Heart right ventricle (tissue), 16 donors: ENCODE results near the gene KRTAP10-12. TPM values are rescaled to one million over a fixed set of nuclear protein-coding genes. Genes with fewer than 3 reads are reported as not detected.
A peak's percentile ranks its signal among the peaks of the same experiment; 100 is the strongest.

Source experiments
- ATAC-seq, 8 donors: fragments of 200-7000 bp; cut with Tn5 transposase; one replicate each; pipeline ENCODE4 v1.9.1; 2020; ENCODE audit warnings: mild to moderate bottlenecking in 8 of 8, moderate library complexity in 8 of 8, moderate number of reproducible peaks in 1 of 8
- DNase-seq, 2 donors: peaks; one replicate each; pipeline ENCODE4 v3.0.0-alpha.2; 2020
- H3K27ac ChIP-seq, 10 donors: fragments of 200-600 bp; sonication (generic) in 2 of 10; one replicate each; pipeline versions ENCODE4 v1.5.0 to v1.8.0; 2020 to 2022; ENCODE audit warnings: mild to moderate bottlenecking in 3 of 10
- H3K27me3 ChIP-seq, 7 donors: fragments of 200-600 bp; one replicate each; pipeline ENCODE4 v1.8.0; 2021 to 2022; ENCODE audit warnings: mild to moderate bottlenecking in 2 of 7
- H3K36me3 ChIP-seq, 9 donors: fragments of 200-600 bp; sonication (generic) in 1 of 9; one replicate each; pipeline versions ENCODE4 v1.5.0 to v1.8.0; 2020 to 2022; ENCODE audit warnings: mild to moderate bottlenecking in 2 of 9
- H3K4me1 ChIP-seq, 9 donors: fragments of 200-600 bp; sonication (generic) in 1 of 9; one replicate each; pipeline versions ENCODE4 v1.5.0 to v1.8.0; 2020 to 2022; ENCODE audit warnings: mild to moderate bottlenecking in 4 of 9
- H3K4me3 ChIP-seq, 10 donors: fragments of 200-600 bp; sonication (generic) in 2 of 10; one replicate each; pipeline versions ENCODE4 v1.5.0 to v1.8.0; 2020 to 2022; ENCODE audit warnings: mild to moderate bottlenecking in 7 of 10, moderate library complexity in 2 of 10
- H3K9me3 ChIP-seq, 11 donors: fragments of 200-600 bp in 10 of 11; sonication (generic) in 2 of 11; one replicate each; pipeline versions ENCODE4 v1.5.0 to v1.8.0; 2013 to 2022; ENCODE audit warnings: mild to moderate bottlenecking in 2 of 11, control low read depth in 1 of 11, moderate library complexity in 1 of 11
- CTCF ChIP-seq, 9 donors: fragments of 200-600 bp; sonication (generic) in 2 of 9; IDR thresholded peaks; one replicate each; pipeline versions ENCODE4 v1.5.0 to v1.8.0; 2021 to 2022; ENCODE audit warnings: antibody characterized with exemption in 9 of 9, mild to moderate bottlenecking in 5 of 9, moderate library complexity in 1 of 9
- WGBS, 2 donors: extraction: QIAGEN DNeasy Blood & Tissue Kit; methylation state at CpG; one replicate each; pipeline ENCODE4 v1.1.7; 2013; ENCODE audit warnings: inconsistent platforms in 1 of 2; 5-methylcytosine and 5-hydroxymethylcytosine counted together
- intact Hi-C, 10 donors: fragments of 100-400 bp; cut with DNase I; formaldehyde crosslinking; loops; one replicate each; pipeline versions ENCODE4 v1.11.1 to v1.14.2; 2022
- polyA plus RNA-seq, 2 donors: library from polyadenylated mRNA; stranded (reverse); fragments of 200-250 nt; gene quantifications; one replicate each; pipeline ENCODE4 v1.2.3, GENCODE V29; 2013
- total RNA-seq, 10 donors: library from RNA; stranded (reverse); fragmentation: NEBNext Ultra II Directional in 3 of 10; extraction: Animal tissue kit (Norgen Biotek cat#: 25700) in 3 of 10; gene quantifications; one replicate each; pipeline versions ENCODE4 v1.2.1 to v1.2.4, GENCODE V29; 2021 to 2023
- donor health status: Arrhythmogenic right ventricular cardiomyopathy.
- donor health status: ischemic (EF 13 %, LVEDD 7.1; RV severe dilation, severe dysfunction).
- donor health status: healthy with polysubstance abuse.
- donor health status: DM: no; HTN: yes; CAD: no.
- donor health status: DM: no; HTN: no; CAD: no.
- donor health status: ischemic (EF 25% LVEDD 6.9; RV normal size, moderate dysfunction).
- donor health status: ischemic (EF 25% LVEDD 5.7; RV mildly dilated, moderate dysfunction).
- donor health status: healthy.
- donor health status: DM: yes; HTN: yes; CAD: no.
- donor health status: Ischemic cardiomyopathy.
- donor health status: ischemic (EF 35%, LVEDD 5.7; RV mildly dilated, moderate dysfunction).
- donor health status: nonischemic (EF 11% LVEDD 7.7; RV severe dilation, severe dysfunction).
- donor health status: DM: yes; HTN: yes; CAD: no.
- donor health status: PGD.
- donor health status: ischemic (EF 29% LVEDD 5.4; RV normal size, mild dysfunction).
- donor health status: nonischemic (EF 23%, LVEDD 6.1; RV moderate dilation, normal function).

KRTAP10-12 gene
- total and polyA plus RNA-seq, 12 donors, result not detected

GRCh38 chr21:44716984-44717383 lies 20.0 kb downstream of the KRTAP10-12 start:
- no peak for DNase-seq
- ATAC-seq, result no peak
- Histone ChIP-seq H3K9me3 (no peaks in the 10 kb centered on the region), H3K4me1 (no peaks in the 10 kb centered on the region), H3K4me3 (no peak overlapping the region), H3K27ac (no peak overlapping the region), H3K36me3 (no peaks in the 10 kb centered on the region), H3K27me3 (peaks cover 0 to 86% (median 44%) of the 10 kb centered on the region in 7 donors)
- intact Hi-C loops, result no loop called here
- no peak for TF ChIP-seq CTCF (IDR thresholded peaks at IDR 0.05)

DNA sequence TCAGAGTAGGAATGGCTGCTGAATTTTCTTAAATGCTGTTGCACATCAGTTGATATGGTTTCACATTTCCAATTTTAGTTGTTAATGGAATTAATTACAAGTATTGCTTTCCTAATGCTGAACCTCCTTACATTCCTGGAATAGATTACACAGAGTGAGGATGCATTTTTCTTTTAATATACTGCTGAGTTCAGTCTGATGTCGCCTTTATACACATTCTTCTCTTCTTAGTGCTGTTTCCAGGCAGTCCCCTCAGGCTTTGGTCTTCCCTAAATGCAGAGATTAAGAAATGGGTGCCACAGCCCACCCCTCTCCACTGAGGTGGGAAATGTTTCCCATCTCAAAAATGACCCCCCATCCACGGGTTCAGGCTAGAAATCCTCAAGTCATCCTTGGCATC lies 21.1 kb downstream of the KRTAP10-12 start:
- H3K36me3 ChIP-seq, result no peaks in the 10 kb centered on the region
- 40 to 54% methylated on average over 2 of the region's 2 CpGs for WGBS, 2 donors
- ATAC-seq, result no peak
- TF ChIP-seq CTCF (IDR thresholded peaks at IDR 0.05), result no peak
- H3K4me1 ChIP-seq, result peaks cover 0 to under 1% (median 0%) of the 10 kb centered on the region in 9 donors
- no peak overlapping the region for H3K4me3 ChIP-seq
- H3K27ac ChIP-seq, result no peak overlapping the region
- intact Hi-C loops, result no loop called here
- no peaks in the 10 kb centered on the region for H3K9me3 ChIP-seq
- no peak for DNase-seq
- H3K27me3 ChIP-seq, result peaks cover 0 to 86% (median 44%) of the 10 kb centered on the region in 7 donors

DNA sequence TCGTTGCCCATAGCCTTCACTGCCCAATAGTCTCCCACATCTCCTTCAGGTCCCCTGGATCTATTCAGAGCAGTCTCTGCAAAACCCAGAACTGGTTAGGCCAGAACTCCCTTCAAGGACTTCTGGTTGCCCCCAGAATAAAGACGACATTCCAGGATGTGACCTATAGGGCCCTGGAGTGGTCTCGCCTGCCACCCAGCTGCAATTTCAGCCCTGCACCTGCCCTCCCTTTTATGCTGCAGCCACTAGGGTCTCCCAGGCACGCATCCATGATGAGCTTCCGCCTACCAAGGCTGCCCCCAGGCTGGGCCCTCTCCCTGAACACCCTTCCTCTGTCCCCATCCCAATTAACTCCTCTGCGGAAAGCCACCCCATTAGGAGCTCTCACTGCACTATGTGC lies 21.6 kb downstream of the KRTAP10-12 start:
- intact Hi-C loops, result no loop called here
- Histone ChIP-seq H3K4me3 (no peak overlapping the region), H3K27me3 (peaks cover 0 to 86% (median 44%) of the 10 kb centered on the region in 7 donors), H3K9me3 (no peaks in the 10 kb centered on the region), H3K36me3 (no peaks in the 10 kb centered on the region), H3K27ac (no peak overlapping the region), H3K4me1 (peaks cover 0 to 6% (median 0%) of the 10 kb centered on the region in 9 donors)
- TF ChIP-seq CTCF (IDR thresholded peaks at IDR 0.05), result no peak
- DNase-seq, result no peak
- ATAC-seq, result no peak
- WGBS, 2 donors, result 58 to 71% methylated on average over 6 of the region's 6 CpGs

DNA sequence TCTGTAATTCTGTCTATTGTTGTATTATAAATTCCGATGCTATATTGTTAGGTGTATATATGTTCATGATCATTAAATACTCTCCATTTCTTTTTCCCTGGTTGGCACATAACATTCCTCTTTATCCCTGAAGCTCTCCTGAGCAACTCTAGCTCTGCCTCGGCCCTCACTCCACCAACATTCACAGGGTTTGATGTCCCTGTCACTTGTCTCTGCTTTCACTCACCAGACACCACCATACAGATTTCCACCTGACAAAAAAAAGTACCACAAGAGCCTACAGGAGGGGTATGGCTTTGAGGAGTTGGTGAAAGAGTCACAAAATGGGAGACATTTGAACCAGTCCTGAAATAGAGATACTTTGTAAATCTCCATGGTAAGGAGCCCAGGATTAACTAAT lies 23.2 kb downstream of the KRTAP10-12 start:
- no peak overlapping the region for H3K4me3 ChIP-seq
- H3K27me3 ChIP-seq, result peaks cover 0 to 86% (median 42%) of the 10 kb centered on the region in 7 donors
- no peak overlapping the region for H3K27ac ChIP-seq
- WGBS, 2 donors, result 54 to 60% methylated on average over 2 of the region's 2 CpGs
- DNase-seq (no peak), ATAC-seq (peak in 3 of 8 donors; percentile 64 to 82 (median 75))
- TF ChIP-seq CTCF (IDR thresholded peaks at IDR 0.05), result no peak
- H3K9me3 ChIP-seq, result no peaks in the 10 kb centered on the region
- H3K4me1 ChIP-seq, result peaks cover 0 to 9% (median 0%) of the 10 kb centered on the region in 9 donors
- H3K36me3 ChIP-seq, result no peaks in the 10 kb centered on the region
- intact Hi-C loops, result no loop called here
